K562 (cell line): Measurements from ENCODE around the gene OR2L3.

Source experiments
- CTCF ChIP-seq, 3 experiments: IDR thresholded peaks in 2 of 3; conservative IDR thresholded peaks in 1 of 3; 2 replicates each; pipeline ENCODE4 v1.5.1; 2011 to 2012; ENCODE audit warnings: low read length in 3 of 3, mild to moderate bottlenecking in 3 of 3, control low read depth in 2 of 3, improper control_type of control experiment in 1 of 3, inconsistent platforms in 1 of 3, low read depth in 1 of 3, mixed read lengths in 1 of 3, moderate library complexity in 1 of 3; ENCODE audit not compliant: insufficient read depth in 2 of 3
- NR2F6 ChIP-seq: fragments of 450-650 bp; formaldehyde crosslinking; IDR thresholded peaks from 2 replicates; pipeline ENCODE4 v1.4.0; 2020; ENCODE audit warnings: mild to moderate bottlenecking
- RFX5 ChIP-seq: IDR thresholded peaks from 2 replicates; pipeline ENCODE4 v1.6.1; 2011; ENCODE audit warnings: low read depth, mild to moderate bottlenecking, improper control_type of control experiment, low read length
- TAF1 ChIP-seq: IDR thresholded peaks from 2 replicates; pipeline ENCODE4 v1.6.1; 2011; ENCODE audit warnings: mild to moderate bottlenecking, low read length, moderate library complexity; ENCODE audit not compliant: insufficient read depth, control insufficient read depth, severe bottlenecking; ENCODE audit errors: extremely low read depth
- ZC3H4 ChIP-seq: sonication (generic); formaldehyde crosslinking; IDR thresholded peaks from 2 replicates; pipeline ENCODE4 v1.9.0; 2021; ENCODE audit warnings: missing genetic modification reagents, borderline replicate concordance
- ZNF561 ChIP-seq: fragments of 450-650 bp; formaldehyde crosslinking; conservative IDR thresholded peaks from 2 replicates; pipeline ENCODE4 v1.4.0; 2020; ENCODE audit warnings: mild to moderate bottlenecking, moderate library complexity

GRCh38 chr1:248111157-248111556, 64.5 kb downstream of the OR2L3 start:
- no peak for TF ChIP-seq ZC3H4 (CRISPR knock-in tag)
- TF ChIP-seq TAF1: no peak
- TF ChIP-seq RFX5: no peak
- no peak for TF ChIP-seq NR2F6
- TF ChIP-seq CTCF (IDR thresholded peaks at IDR 0.05 in 2 of 3, conservative IDR thresholded peaks at IDR 0.05 in 1 of 3; ENCODE audit: insufficient read depth in 2 of 3, low read depth in 1 of 3, low read length in 3 of 3): no peak
- 0 out of 2 replicates have a peak, but pooled peaks have one; percentile 70 for TF ChIP-seq ZNF561 (CRISPR knock-in tag)
